ENCODE data around the gene SLC39A1.

GRCh38 chr1:154000420-154000819 lies 37.1 kb upstream of the SLC39A1 start:
- TF ChIP-seq CTCF (IDR thresholded peaks at IDR 0.05; ENCODE audit: borderline replicate concordance, extremely low read depth, low read length, poor library complexity, severe bottlenecking) (no peak), EZH2 (IDR thresholded peaks at IDR 0.05; ENCODE audit: borderline replicate concordance, low read depth, low read length, severe bottlenecking) (no peak)
